HG03095 (cell line): ENCODE measurements around the gene C1orf185.
"Not testable (repeated sequence)": the region's sequence is repeated elsewhere in the genome, so short reads cannot be mapped to it uniquely, and the experiment has no call there.

Experiments
- ATAC-seq: cut with Tn5 transposase; IDR thresholded peaks from one replicate; pipeline ENCODE4 v1.9.1; 2021; ENCODE audit warnings: moderate library complexity; ENCODE audit not compliant: unreplicated experiment

Gene C1orf185

GRCh38 chr1:51101976-51102375 lies at the start of gene C1orf185:
Gene C1orf185, plus strand, starts transcription at chr1:51102228. Its CDS starts 6 bp downstream, at chr1:51102234.
- ATAC-seq = no peak

GRCh38 chr1:51058858-51059257 lies 43.2 kb upstream of the C1orf185 start:
- ATAC-seq = no peak

- ATAC-seq = no peak
Observed at GRCh38 chr1:51061231-51061918, 40.7 kb upstream of the C1orf185 start.

- no peak for ATAC-seq
Observed at GRCh38 chr1:51063121-51063520, 38.9 kb upstream of the C1orf185 start.

GRCh38 chr1:51070011-51070410 lies 32.0 kb upstream of the C1orf185 start:
- ATAC-seq = no peak

- no peak for ATAC-seq
Observed at GRCh38 chr1:51070640-51071039, 31.4 kb upstream of the C1orf185 start.

- no peak for ATAC-seq
Observed at GRCh38 chr1:51071291-51072042, 30.6 kb upstream of the C1orf185 start.

- no peak for ATAC-seq
Observed at GRCh38 chr1:51072043-51072439, 30.0 kb upstream of the C1orf185 start.

GRCh38 chr1:51072651-51073050 lies 29.4 kb upstream of the C1orf185 start:
- no peak for ATAC-seq

- ATAC-seq = no peak
Observed at GRCh38 chr1:51073456-51073855, 28.6 kb upstream of the C1orf185 start.

GRCh38 chr1:51086496-51087271 lies 15.3 kb upstream of the C1orf185 start:
- no peak for ATAC-seq

- ATAC-seq = no peak
Observed at GRCh38 chr1:51088474-51088873, 13.6 kb upstream of the C1orf185 start.

- no peak for ATAC-seq
Observed at GRCh38 chr1:51093581-51093980, 8.4 kb upstream of the C1orf185 start.

- ATAC-seq = no peak
Observed at GRCh38 chr1:51097171-51097570, 4.9 kb upstream of the C1orf185 start.

- no peak for ATAC-seq
Observed at GRCh38 chr1:51100264-51100880, 1.7 kb upstream of the C1orf185 start.

- ATAC-seq = no peak
Observed at GRCh38 chr1:51114137-51114536, 12.1 kb downstream of the C1orf185 start.

GRCh38 chr1:51115714-51116404 lies 13.8 kb downstream of the C1orf185 start:
- no peak for ATAC-seq

GRCh38 chr1:51119331-51119730 lies 17.3 kb downstream of the C1orf185 start:
- ATAC-seq = no peak

GRCh38 chr1:51120629-51121028 lies 18.6 kb downstream of the C1orf185 start:
- no peak for ATAC-seq

- not testable (repeated sequence) for ATAC-seq
Observed at GRCh38 chr1:51127152-51127551, 25.1 kb downstream of the C1orf185 start.

- ATAC-seq = no peak
Observed at GRCh38 chr1:51131185-51131584, 29.2 kb downstream of the C1orf185 start.
